NCI-H526 (cell line): ENCODE data around the gene ADGRG6.

ENCODE experiments used
- DNase-seq, 2 experiments: peaks; one replicate each; lab custom pipeline; 2025; lab: John Stamatoyannopoulos, UW

ADGRG6 gene

GRCh38 chr6:142376800-142377496 lies 75.1 kb downstream of the ADGRG6 start:
- peak in 1 of 2 experiments; percentile 15 for DNase-seq

- DNase-seq: no peak
Observed at GRCh38 chr6:142377497-142377848, 75.7 kb downstream of the ADGRG6 start.

- peak in 1 of 2 experiments; percentile 18 for DNase-seq
Observed at GRCh38 chr6:142378138-142378875, 76.5 kb downstream of the ADGRG6 start.

- DNase-seq: no peak
Observed at GRCh38 chr6:142380626-142381025, 78.8 kb downstream of the ADGRG6 start.

GRCh38 chr6:142381181-142381580 lies 79.4 kb downstream of the ADGRG6 start:
- DNase-seq: no peak

GRCh38 chr6:142381845-142382378 lies 80.1 kb downstream of the ADGRG6 start:
- no peak for DNase-seq

- no peak for DNase-seq
Observed at GRCh38 chr6:142384519-142385254, 82.9 kb downstream of the ADGRG6 start.

GRCh38 chr6:142385352-142385751 lies 83.5 kb downstream of the ADGRG6 start:
- no peak for DNase-seq

- no peak for DNase-seq
Observed at GRCh38 chr6:142386657-142387056, 84.8 kb downstream of the ADGRG6 start.

- peak; percentile 4 to 63 for DNase-seq
Observed at GRCh38 chr6:142387997-142388815, 86.4 kb downstream of the ADGRG6 start.

GRCh38 chr6:142395266-142395665 lies 93.5 kb downstream of the ADGRG6 start:
- no peak for DNase-seq

GRCh38 chr6:142395768-142396231 lies 94.0 kb downstream of the ADGRG6 start:
- no peak for DNase-seq

GRCh38 chr6:142398353-142398752 lies 96.5 kb downstream of the ADGRG6 start:
- DNase-seq: no peak

- DNase-seq: no peak
Observed at GRCh38 chr6:142399739-142400138, 97.9 kb downstream of the ADGRG6 start.

GRCh38 chr6:142400495-142400894 lies 98.7 kb downstream of the ADGRG6 start:
- DNase-seq: no peak

GRCh38 chr6:142401838-142402237 lies 100.0 kb downstream of the ADGRG6 start:
- DNase-seq: no peak

GRCh38 chr6:142404751-142405150 lies 102.9 kb downstream of the ADGRG6 start:
- DNase-seq: no peak

- no peak for DNase-seq
Observed at GRCh38 chr6:142406131-142406530, 104.3 kb downstream of the ADGRG6 start.

GRCh38 chr6:142407685-142408273 lies 106.0 kb downstream of the ADGRG6 start:
- DNase-seq: no peak

- DNase-seq: no peak
Observed at GRCh38 chr6:142408409-142408808, 106.6 kb downstream of the ADGRG6 start.

- no peak for DNase-seq
Observed at GRCh38 chr6:142409794-142410193, 108.0 kb downstream of the ADGRG6 start.
